ENCODE results near the gene TGM3. TPM values are rescaled to one million over a fixed set of nuclear protein-coding genes. Genes with fewer than 3 reads are reported as not detected.

The TGM3 gene
- total RNA-seq, 1 experiment from 2014 or later: not detected

GRCh38 chr20:2365666-2366065 lies 69.9 kb downstream of the TGM3 start:
- CTCF ChIA-PET: no interaction called here
- POLR2A ChIA-PET: no interaction called here
- Histone ChIP-seq H3K27ac (ENCODE audit: low read depth, low read length) (no peak overlapping the region), H3K27me3 (ENCODE audit: insufficient read depth, low read length) (no peaks in the 10 kb centered on the region), H3K4me1 (ENCODE audit: control insufficient read depth in 1 of 2, insufficient read depth in 2 of 2, low read length in 2 of 2) (no peaks in the 10 kb centered on the region), H3K4me2 (ENCODE audit: low read length) (no peak overlapping the region), H3K36me3 (ENCODE audit: control insufficient read depth in 1 of 2, insufficient read depth in 2 of 2, low read length in 2 of 2) (no peaks in the 10 kb centered on the region), H3K4me3 (replicated peaks in 1 of 2; ENCODE audit: low read depth in 1 of 2, low read length in 2 of 2) (no peak overlapping the region), H2AFZ (ENCODE audit: low read depth, low read length, poor library complexity, severe bottlenecking) (no peak overlapping the region), H3K9me2 (ENCODE audit: insufficient read depth) (no peaks in the 10 kb centered on the region), H4K20me1 (ENCODE audit: insufficient read depth) (no peaks in the 10 kb centered on the region), H3K9ac (ENCODE audit: low read length) (no peak overlapping the region), H3K9me3 (ENCODE audit: control insufficient read depth in 1 of 2, insufficient read depth in 1 of 2, low read depth in 1 of 2, low read length in 2 of 2) (peaks cover 3 to 7% of the 10 kb centered on the region in 2 experiments; a peak in 1 of 4 replicates), H3K79me2 (ENCODE audit: insufficient read depth, low read length) (no peaks in the 10 kb centered on the region)
- BruUV-seq (replicated peaks): no TSS peak
- ATAC-seq: no peak
- intact Hi-C loops (cut with micrococcal nuclease): no loop called here
- RAD21 ChIA-PET (ENCODE audit: low non-redundant PET in 1 of 2, low total read pairs in 2 of 2, uncharacterized antibody in 2 of 2, unreplicated experiment in 2 of 2): no interaction called here
- DNase-seq (ENCODE audit: low read depth, low spot score): no peak
- no peak for TF ChIP-seq YY1 (IDR thresholded peaks at IDR 0.05; ENCODE audit: extremely low read depth, insufficient replicate concordance, low read depth, low read length)
- no peak for TF ChIP-seq ATF3 (IDR thresholded peaks at IDR 0.05)
- no peak for TF ChIP-seq POLR2AphosphoS5 (IDR thresholded peaks at IDR 0.05; ENCODE audit: low read depth, low read length)
- no peak for TF ChIP-seq CBX3 (IDR thresholded peaks at IDR 0.05; ENCODE audit: low read depth)

- POLR2A ChIA-PET: no interaction called here
- Histone ChIP-seq H2AFZ (ENCODE audit: low read depth, low read length, poor library complexity, severe bottlenecking) (no peak overlapping the region), H3K4me2 (ENCODE audit: low read length) (no peak overlapping the region), H3K4me3 (replicated peaks in 1 of 2; ENCODE audit: low read depth in 1 of 2, low read length in 2 of 2) (no peak overlapping the region), H3K9ac (ENCODE audit: low read length) (no peak overlapping the region), H3K4me1 (ENCODE audit: control insufficient read depth in 1 of 2, insufficient read depth in 2 of 2, low read length in 2 of 2) (no peaks in the 10 kb centered on the region), H3K9me2 (ENCODE audit: insufficient read depth) (no peaks in the 10 kb centered on the region), H4K20me1 (ENCODE audit: insufficient read depth) (no peaks in the 10 kb centered on the region), H3K9me3 (ENCODE audit: control insufficient read depth in 1 of 2, insufficient read depth in 1 of 2, low read depth in 1 of 2, low read length in 2 of 2) (peaks cover 3 to 7% of the 10 kb centered on the region in 2 experiments; a peak in 1 of 4 replicates), H3K36me3 (ENCODE audit: control insufficient read depth in 1 of 2, insufficient read depth in 2 of 2, low read length in 2 of 2) (no peaks in the 10 kb centered on the region), H3K27me3 (ENCODE audit: insufficient read depth, low read length) (no peaks in the 10 kb centered on the region), H3K79me2 (ENCODE audit: insufficient read depth, low read length) (no peaks in the 10 kb centered on the region), H3K27ac (ENCODE audit: low read depth, low read length) (no peak overlapping the region)
- ATAC-seq (no peak), DNase-seq (ENCODE audit: low read depth, low spot score) (no peak)
- RAD21 ChIA-PET (ENCODE audit: low non-redundant PET in 1 of 2, low total read pairs in 2 of 2, uncharacterized antibody in 2 of 2, unreplicated experiment in 2 of 2): no interaction called here
- intact Hi-C loops (cut with micrococcal nuclease): no loop called here
- no peak for TF ChIP-seq EGR1 (IDR thresholded peaks at IDR 0.05; ENCODE audit: low read depth)
- no peak for TF ChIP-seq CTCF (IDR thresholded peaks at IDR 0.05 in 2 of 3, conservative IDR thresholded peaks at IDR 0.05 in 1 of 3; ENCODE audit: borderline replicate concordance in 1 of 3, insufficient read depth in 1 of 3, low read depth in 2 of 3, low read length in 2 of 3)
- TF ChIP-seq POLR2AphosphoS5 (IDR thresholded peaks at IDR 0.05; ENCODE audit: low read depth, low read length): no peak
- no peak for TF ChIP-seq JUND (IDR thresholded peaks at IDR 0.05)
- TF ChIP-seq EZH2phosphoT487 (IDR thresholded peaks at IDR 0.05; ENCODE audit: borderline replicate concordance): no peak
- TF ChIP-seq ZNF274 (IDR thresholded peaks at IDR 0.05; ENCODE audit: low read depth, low read length): no peak
- no peak for TF ChIP-seq SP1 (IDR thresholded peaks at IDR 0.05; ENCODE audit: low read depth)
- TF ChIP-seq CBX3 (IDR thresholded peaks at IDR 0.05; ENCODE audit: low read depth): no peak
- TF ChIP-seq SIN3A (IDR thresholded peaks at IDR 0.05; ENCODE audit: low read depth): no peak
- TF ChIP-seq RAD21 (IDR thresholded peaks at IDR 0.05; ENCODE audit: low read depth): no peak
- TF ChIP-seq REST (IDR thresholded peaks at IDR 0.05; ENCODE audit: low read depth): no peak
- TF ChIP-seq CEBPB (IDR thresholded peaks at IDR 0.05; ENCODE audit: low read depth): no peak
- no peak for TF ChIP-seq ZFX (IDR thresholded peaks at IDR 0.05)
- no TSS peak for BruUV-seq (replicated peaks)
- CTCF ChIA-PET: no interaction called here
Observed at GRCh38 chr20:2368621-2369020, 72.8 kb downstream of the TGM3 start.

All from HCT116 (cell line).